Right lobe of liver (tissue), 6 donors: ENCODE measurements around the gene MAN1B1. TPM values are rescaled to one million over a fixed set of nuclear protein-coding genes. Genes with fewer than 3 reads are reported as not detected.

Source experiments
- ATAC-seq, 4 donors: fragments of 200-7000 bp; cut with Tn5 transposase; one replicate each; pipeline ENCODE4 v1.9.1; 2020; ENCODE audit warnings: mild to moderate bottlenecking in 4 of 4, moderate library complexity in 4 of 4
- DNase-seq, 3 donors: peaks; one replicate each; pipeline ENCODE4 v3.0.0-alpha.2; 2020
- H3K27ac ChIP-seq, 3 donors: fragments of 200-600 bp; one replicate each; pipeline ENCODE4 v1.8.0; 2022
- H3K27me3 ChIP-seq, 2 donors: fragments of 200-600 bp; one replicate each; pipeline ENCODE4 v1.8.0; 2022
- H3K36me3 ChIP-seq, 4 donors: fragments of 200-600 bp; sonication (generic) in 1 of 4; one replicate each; pipeline versions ENCODE4 v1.5.1 to v1.8.0; 2017 to 2022; ENCODE audit warnings: control low read depth in 1 of 4
- H3K4me1 ChIP-seq, 4 donors: fragments of 200-600 bp; sonication (generic) in 1 of 4; one replicate each; pipeline versions ENCODE4 v1.5.1 to v1.8.0; 2017 to 2022; ENCODE audit warnings: control low read depth in 1 of 4
- H3K4me3 ChIP-seq, 3 donors: fragments of 200-600 bp; one replicate each; pipeline ENCODE4 v1.8.0; 2022
- H3K9me3 ChIP-seq, 4 donors: fragments of 200-600 bp; sonication (generic) in 1 of 4; one replicate each; pipeline versions ENCODE4 v1.5.1 to v1.8.0; 2017 to 2022; ENCODE audit warnings: control low read depth in 1 of 4
- POLR2A ChIP-seq: fragments of 450-650 bp; IDR thresholded peaks from one replicate; pipeline ENCODE4 v1.6.1; 2017; ENCODE audit warnings: antibody characterized with exemption, mild to moderate bottlenecking
- WGBS: methylation state at CpG from one replicate; pipeline ENCODE4 v1.1.6; 2018; ENCODE audit warnings: low coverage, low lambda C conversion rate; ENCODE audit not compliant: insufficient coverage; ENCODE audit errors: missing lambda C conversion rate; 5-methylcytosine and 5-hydroxymethylcytosine counted together
- intact Hi-C, 2 donors: fragments of 100-400 bp; cut with DNase I; formaldehyde crosslinking; loops; one replicate each; pipeline versions ENCODE4 v1.11.2 to v1.14.1; 2022
- total RNA-seq, 6 experiments: library from RNA; depleted of rRNA in 2 of 6; stranded (reverse); fragments of >200 nt in 2 of 6; fragmentation: NEBNext Ultra II Directional in 3 of 6; extraction: Animal tissue kit (Norgen Biotek cat#: 25700) in 3 of 6; gene quantifications; one replicate each; pipeline versions ENCODE4 v1.1.0 to v1.2.4, GENCODE V29; 2016 to 2023
- TF ChIP-seq, protein P1 (sequence below), 4 donors: fragments of 200-600 bp in 3 of 4; fragments of 450-650 bp in 1 of 4; IDR thresholded peaks; one replicate each; pipeline versions ENCODE4 v1.5.1 to v1.8.0; 2016 to 2022; ENCODE audit warnings: antibody characterized with exemption in 4 of 4, mild to moderate bottlenecking in 2 of 4
- donor health status: DM: no; HTN: yes; CAD: no.
- donor health status: DM: no; HTN: no; CAD: no.
- donor health status: DM: no; HTN: no; CAD: no.
- donor health status: DM: no; HTN: yes; CAD: no.
- donor health status: DM: no; HTN: yes; CAD: no.

MAN1B1 gene
- total RNA-seq, 6 experiments from 2014 or later = 24.0 to 39.1 (median 28.8) TPM

GRCh38 chr9:137149363-137149762, 62.6 kb downstream of the MAN1B1 start:
- no peak overlapping the region for H3K27ac ChIP-seq
- ATAC-seq (no peak), DNase-seq (no peak)
- H3K4me1 ChIP-seq = no peaks in the 10 kb centered on the region
- WGBS = 50% methylated on average over 3 of the region's 5 CpGs
- H3K27me3 ChIP-seq = peaks cover 0 to 4% of the 10 kb centered on the region in 2 donors
- H3K9me3 ChIP-seq = no peaks in the 10 kb centered on the region
- H3K4me3 ChIP-seq = no peak overlapping the region
- TF ChIP-seq POLR2A = no peak
- TF ChIP-seq, protein P1, sequence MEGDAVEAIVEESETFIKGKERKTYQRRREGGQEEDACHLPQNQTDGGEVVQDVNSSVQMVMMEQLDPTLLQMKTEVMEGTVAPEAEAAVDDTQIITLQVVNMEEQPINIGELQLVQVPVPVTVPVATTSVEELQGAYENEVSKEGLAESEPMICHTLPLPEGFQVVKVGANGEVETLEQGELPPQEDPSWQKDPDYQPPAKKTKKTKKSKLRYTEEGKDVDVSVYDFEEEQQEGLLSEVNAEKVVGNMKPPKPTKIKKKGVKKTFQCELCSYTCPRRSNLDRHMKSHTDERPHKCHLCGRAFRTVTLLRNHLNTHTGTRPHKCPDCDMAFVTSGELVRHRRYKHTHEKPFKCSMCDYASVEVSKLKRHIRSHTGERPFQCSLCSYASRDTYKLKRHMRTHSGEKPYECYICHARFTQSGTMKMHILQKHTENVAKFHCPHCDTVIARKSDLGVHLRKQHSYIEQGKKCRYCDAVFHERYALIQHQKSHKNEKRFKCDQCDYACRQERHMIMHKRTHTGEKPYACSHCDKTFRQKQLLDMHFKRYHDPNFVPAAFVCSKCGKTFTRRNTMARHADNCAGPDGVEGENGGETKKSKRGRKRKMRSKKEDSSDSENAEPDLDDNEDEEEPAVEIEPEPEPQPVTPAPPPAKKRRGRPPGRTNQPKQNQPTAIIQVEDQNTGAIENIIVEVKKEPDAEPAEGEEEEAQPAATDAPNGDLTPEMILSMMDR (IDR thresholded peaks at IDR 0.05) = no peak
- intact Hi-C loops = no loop called here
- H3K36me3 ChIP-seq = no peaks in the 10 kb centered on the region

DNA sequence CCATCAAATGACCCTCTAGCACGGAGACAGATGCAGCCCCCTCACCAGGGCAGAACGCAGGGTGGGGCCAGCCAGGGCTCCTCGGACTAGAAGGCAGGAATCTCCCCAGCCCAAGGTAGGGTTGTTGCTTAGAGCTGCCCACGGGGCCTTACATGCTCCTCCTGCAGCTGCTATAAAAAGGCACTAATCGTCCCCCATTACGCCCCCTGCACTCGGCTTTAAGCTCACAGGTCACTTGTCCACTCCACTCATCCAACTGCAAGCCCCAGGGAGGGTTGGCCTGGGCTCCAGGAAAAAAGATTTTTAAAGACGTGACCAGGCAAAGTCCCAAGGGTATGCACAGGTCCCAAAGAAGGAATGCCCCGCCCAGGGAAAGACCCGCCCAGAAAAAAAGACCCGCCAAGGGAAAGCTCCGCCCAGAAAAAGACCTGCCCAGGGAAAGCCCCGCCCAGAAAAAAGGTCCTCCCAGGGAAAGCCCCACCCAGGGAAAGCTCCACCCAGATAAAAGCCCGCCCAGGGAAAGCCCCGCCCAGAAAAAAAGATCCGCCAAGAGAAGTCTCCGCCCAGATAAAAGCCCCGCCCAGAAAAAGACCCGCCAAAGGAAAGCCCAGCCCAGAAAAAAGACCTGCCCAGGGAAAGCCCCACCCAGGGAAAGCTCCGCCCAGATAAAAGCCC, 63.3 kb downstream of the MAN1B1 start:
- TF ChIP-seq, protein P1 (IDR thresholded peaks at IDR 0.05) = no peak
- TF ChIP-seq POLR2A = no peak
- Histone ChIP-seq H3K4me3 (no peak overlapping the region), H3K9me3 (no peaks in the 10 kb centered on the region), H3K27me3 (peaks cover 0 to 4% of the 10 kb centered on the region in 2 donors), H3K27ac (no peak overlapping the region), H3K36me3 (no peaks in the 10 kb centered on the region), H3K4me1 (no peaks in the 10 kb centered on the region)
- intact Hi-C loops = no loop called here
- WGBS = 56% methylated on average over 16 of the region's 20 CpGs
- ATAC-seq (no peak), DNase-seq (no peak)

DNA sequence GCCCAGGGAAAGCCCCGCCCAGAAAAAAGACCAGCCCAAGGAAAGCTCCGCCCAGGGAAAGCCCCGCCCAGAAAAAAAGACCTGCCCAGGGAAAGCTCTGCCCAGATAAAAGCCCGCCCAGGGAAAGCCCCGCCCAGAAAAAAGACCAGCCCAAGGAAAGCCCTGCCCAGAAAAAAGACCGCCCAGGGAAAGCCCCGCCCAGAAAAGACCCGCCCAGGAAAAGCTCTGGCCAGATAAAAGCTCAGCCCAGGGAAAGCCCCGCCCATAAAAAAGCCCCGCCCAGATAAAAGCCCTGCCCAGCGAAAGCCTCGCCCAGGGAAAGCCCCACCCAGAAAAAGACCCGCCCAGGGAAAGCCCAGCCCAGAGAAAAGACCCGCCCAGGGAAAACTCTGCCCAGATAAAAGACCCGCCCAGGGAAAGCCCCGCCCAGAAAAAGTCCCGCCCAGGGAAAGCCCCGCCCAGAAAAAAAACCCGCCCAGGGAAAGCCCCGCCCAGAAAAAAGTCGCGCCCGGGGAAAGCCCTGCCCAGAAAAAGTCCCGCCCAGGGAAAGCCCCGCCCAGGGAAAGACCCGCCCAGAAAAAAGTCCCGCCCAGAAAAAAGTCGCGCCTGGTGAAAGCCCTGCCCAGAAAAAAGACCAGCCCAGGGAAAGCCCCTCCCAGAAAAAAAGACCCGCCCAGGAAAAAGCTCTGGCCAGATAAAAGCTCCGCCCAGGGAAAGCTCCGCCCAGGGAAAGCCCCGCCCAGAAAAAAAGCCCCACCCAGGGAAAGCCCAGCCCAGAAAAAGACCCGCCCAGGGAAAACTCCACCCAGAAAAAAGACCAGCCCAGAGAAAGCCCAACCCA, 64.1 kb downstream of the MAN1B1 start:
- Histone ChIP-seq H3K36me3 (no peaks in the 10 kb centered on the region), H3K9me3 (no peaks in the 10 kb centered on the region), H3K27me3 (peaks cover 0 to 4% of the 10 kb centered on the region in 2 donors), H3K4me3 (no peak overlapping the region), H3K27ac (no peak overlapping the region), H3K4me1 (no peaks in the 10 kb centered on the region)
- intact Hi-C loops = no loop called here
- DNase-seq = no peak
- ATAC-seq = peak in 3 of 4 donors; percentile 6 to 63 (median 57)
- WGBS = 37% methylated on average over 27 of the region's 34 CpGs
- TF ChIP-seq POLR2A = no peak
- TF ChIP-seq, protein P1 (IDR thresholded peaks at IDR 0.05) = no peak

DNA sequence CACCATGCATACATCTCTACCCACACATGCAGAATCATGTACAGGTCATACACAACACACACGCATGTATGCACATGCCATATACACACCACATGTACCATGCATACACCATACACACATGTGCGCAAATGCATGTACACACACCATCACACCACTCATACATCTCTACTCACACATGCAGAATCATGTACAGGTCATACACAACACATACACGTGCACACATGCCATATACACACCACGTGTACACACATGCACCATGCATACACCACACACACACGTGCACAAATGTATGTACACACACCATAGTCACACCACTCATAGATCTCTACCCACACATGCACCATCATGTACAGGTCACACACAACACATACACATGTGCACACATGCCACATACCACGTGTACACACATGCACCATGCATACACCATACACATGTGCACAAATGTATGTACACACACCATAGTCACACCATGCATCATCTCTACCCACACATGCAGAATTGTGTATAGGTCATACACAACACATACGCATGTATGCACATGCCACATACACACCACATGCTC, 66.1 kb downstream of the MAN1B1 start:
- TF ChIP-seq, protein P1 (IDR thresholded peaks at IDR 0.05) = no peak
- TF ChIP-seq POLR2A = no peak
- H3K27ac ChIP-seq = no peak overlapping the region
- no peaks in the 10 kb centered on the region for H3K9me3 ChIP-seq
- intact Hi-C loops = no loop called here
- H3K4me1 ChIP-seq = no peaks in the 10 kb centered on the region
- no peak for ATAC-seq
- peaks cover 0 to 6% of the 10 kb centered on the region in 2 donors for H3K27me3 ChIP-seq
- H3K4me3 ChIP-seq = no peak overlapping the region
- H3K36me3 ChIP-seq = no peaks in the 10 kb centered on the region
- no peak for DNase-seq
- WGBS = 86% methylated on average over 7 of the region's 7 CpGs
